ENCODE measurements around the gene ADAMTS18.

- TF ChIP-seq, protein P1, sequence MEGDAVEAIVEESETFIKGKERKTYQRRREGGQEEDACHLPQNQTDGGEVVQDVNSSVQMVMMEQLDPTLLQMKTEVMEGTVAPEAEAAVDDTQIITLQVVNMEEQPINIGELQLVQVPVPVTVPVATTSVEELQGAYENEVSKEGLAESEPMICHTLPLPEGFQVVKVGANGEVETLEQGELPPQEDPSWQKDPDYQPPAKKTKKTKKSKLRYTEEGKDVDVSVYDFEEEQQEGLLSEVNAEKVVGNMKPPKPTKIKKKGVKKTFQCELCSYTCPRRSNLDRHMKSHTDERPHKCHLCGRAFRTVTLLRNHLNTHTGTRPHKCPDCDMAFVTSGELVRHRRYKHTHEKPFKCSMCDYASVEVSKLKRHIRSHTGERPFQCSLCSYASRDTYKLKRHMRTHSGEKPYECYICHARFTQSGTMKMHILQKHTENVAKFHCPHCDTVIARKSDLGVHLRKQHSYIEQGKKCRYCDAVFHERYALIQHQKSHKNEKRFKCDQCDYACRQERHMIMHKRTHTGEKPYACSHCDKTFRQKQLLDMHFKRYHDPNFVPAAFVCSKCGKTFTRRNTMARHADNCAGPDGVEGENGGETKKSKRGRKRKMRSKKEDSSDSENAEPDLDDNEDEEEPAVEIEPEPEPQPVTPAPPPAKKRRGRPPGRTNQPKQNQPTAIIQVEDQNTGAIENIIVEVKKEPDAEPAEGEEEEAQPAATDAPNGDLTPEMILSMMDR (IDR thresholded peaks at IDR 0.05): no peak
- no peak for TF ChIP-seq POLR2A (IDR thresholded peaks at IDR 0.05)
Measured at GRCh38 chr16:77322757-77323156, 112.1 kb downstream of the ADAMTS18 start.
